ENCODE data around the gene UGT1A4. TPM values are rescaled to one million over a fixed set of nuclear protein-coding genes. Genes with fewer than 3 reads are reported as not detected.

The UGT1A4 gene
- total RNA-seq, 2 donors from 2014 or later = not detected

- intact Hi-C loops (cut with DNase I) = no loop called here
- WGBS = 89% methylated on average over 4 of the region's 4 CpGs
- H3K27ac ChIP-seq = no peak overlapping the region
- no peak for TF ChIP-seq CTCF (IDR thresholded peaks at IDR 0.05)
- no peak for TF ChIP-seq POLR2A (IDR thresholded peaks at IDR 0.05)
- no peak overlapping the region for H3K4me3 ChIP-seq
- H3K27me3 ChIP-seq (replicated peaks; ENCODE audit: insufficient read depth) = no peaks in the 10 kb centered on the region
- H3K4me1 ChIP-seq (replicated peaks) = no peaks in the 10 kb centered on the region
- DNase-seq (ENCODE audit: low spot score) = no peak
- no peaks in the 10 kb centered on the region for H3K9me3 ChIP-seq
- no peaks in the 10 kb centered on the region for H3K36me3 ChIP-seq
Observed at GRCh38 chr2:233761040-233761769, 42.7 kb downstream of the UGT1A4 start.

- no peak for TF ChIP-seq POLR2A (IDR thresholded peaks at IDR 0.05)
- TF ChIP-seq POLR2AphosphoS5 (IDR thresholded peaks at IDR 0.05) = no peak
- TF ChIP-seq CTCF (IDR thresholded peaks at IDR 0.05) = no peak
- intact Hi-C loops (cut with DNase I) = no loop called here
- WGBS = 61% methylated on average over 7 of the region's 7 CpGs
Observed at GRCh38 chr2:233764264-233764663, 45.7 kb downstream of the UGT1A4 start.

GRCh38 chr2:233764761-233765160 is 46.2 kb downstream of the UGT1A4 start:
- WGBS = 42% methylated on average over 3 of the region's 3 CpGs
- DNase-seq (ENCODE audit: low spot score) = no peak
- Histone ChIP-seq H3K27ac (no peak overlapping the region), H3K4me1 (replicated peaks) (no peaks in the 10 kb centered on the region), H3K4me3 (no peak overlapping the region), H3K9me3 (no peaks in the 10 kb centered on the region), H3K27me3 (replicated peaks; ENCODE audit: insufficient read depth) (no peaks in the 10 kb centered on the region), H3K36me3 (no peaks in the 10 kb centered on the region)
- no peak for TF ChIP-seq POLR2A (IDR thresholded peaks at IDR 0.05)
- TF ChIP-seq CTCF (IDR thresholded peaks at IDR 0.05) = no peak
- no peak for TF ChIP-seq POLR2AphosphoS5 (IDR thresholded peaks at IDR 0.05)
- intact Hi-C loops (cut with DNase I) = no loop called here

More at GRCh38 chr2:233764264-233764663, 45.7 kb downstream of the UGT1A4 start:
- Histone ChIP-seq H3K36me3 (no peaks in the 10 kb centered on the region), H3K4me1 (replicated peaks) (no peaks in the 10 kb centered on the region), H3K27me3 (replicated peaks; ENCODE audit: insufficient read depth) (no peaks in the 10 kb centered on the region), H3K27ac (no peak overlapping the region), H3K9me3 (no peaks in the 10 kb centered on the region), H3K4me3 (no peak overlapping the region)
- DNase-seq (ENCODE audit: low spot score) = no peak

- H3K9me3 ChIP-seq = no peaks in the 10 kb centered on the region
- no peak overlapping the region for H3K4me3 ChIP-seq
- intact Hi-C loops (cut with DNase I) = no loop called here
- H3K36me3 ChIP-seq = no peaks in the 10 kb centered on the region
- H3K27ac ChIP-seq = no peak overlapping the region
- no peak for DNase-seq (ENCODE audit: low spot score)
- no peaks in the 10 kb centered on the region for H3K27me3 ChIP-seq (replicated peaks; ENCODE audit: insufficient read depth)
- TF ChIP-seq POLR2AphosphoS5 (IDR thresholded peaks at IDR 0.05) (no peak), CTCF (IDR thresholded peaks at IDR 0.05) (no peak), POLR2A (IDR thresholded peaks at IDR 0.05) (no peak)
- WGBS = 83% methylated on average over 4 of the region's 4 CpGs
- H3K4me1 ChIP-seq (replicated peaks) = no peaks in the 10 kb centered on the region
Observed at GRCh38 chr2:233766416-233766815, 47.9 kb downstream of the UGT1A4 start.

- 82% methylated on average over 4 of the region's 4 CpGs for WGBS
- no peak for DNase-seq (ENCODE audit: low spot score)
- H3K9me3 ChIP-seq = no peaks in the 10 kb centered on the region
- no peak overlapping the region for H3K27ac ChIP-seq
- no peaks in the 10 kb centered on the region for H3K4me1 ChIP-seq (replicated peaks)
- H3K36me3 ChIP-seq = no peaks in the 10 kb centered on the region
- intact Hi-C loops (cut with DNase I) = no loop called here
- no peak overlapping the region for H3K4me3 ChIP-seq
- TF ChIP-seq CTCF (IDR thresholded peaks at IDR 0.05) (no peak), POLR2A (IDR thresholded peaks at IDR 0.05) (no peak), POLR2AphosphoS5 (IDR thresholded peaks at IDR 0.05) (no peak)
- H3K27me3 ChIP-seq (replicated peaks; ENCODE audit: insufficient read depth) = no peaks in the 10 kb centered on the region
Observed at GRCh38 chr2:233768076-233768475, 49.5 kb downstream of the UGT1A4 start.
